LoVo (cell line): Measurements from ENCODE around the gene EPHB2.
"Not testable (repeated sequence)": the region's sequence is repeated elsewhere in the genome, so short reads cannot be mapped to it uniquely, and the experiment has no call there.

Experiments used
- DNase-seq: peaks from one replicate; pipeline ENCODE4 v3.0.0-alpha.2; 2016; ENCODE audit warnings: low spot score

Gene EPHB2

DNA sequence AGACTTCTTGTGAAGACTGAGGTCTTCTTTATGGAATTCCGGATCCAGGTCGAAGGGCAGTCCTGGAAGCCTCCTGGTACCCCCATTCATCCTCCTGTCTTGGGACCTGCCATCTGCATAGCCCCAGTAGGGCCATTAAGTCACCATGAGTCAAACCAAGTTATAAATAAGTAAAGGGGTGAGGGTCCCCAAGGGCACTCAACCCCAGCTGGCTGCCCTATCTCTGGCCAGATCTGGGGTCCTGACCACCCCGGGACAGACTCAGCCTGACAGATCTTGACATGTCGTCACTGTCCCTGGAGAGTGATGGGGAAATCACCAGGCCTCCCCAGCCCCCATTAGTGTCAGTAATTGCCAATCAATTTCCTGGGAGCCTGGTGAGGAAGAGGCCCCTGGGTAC, 108.7 kb downstream of the EPHB2 start:
- no peak for DNase-seq

DNA sequence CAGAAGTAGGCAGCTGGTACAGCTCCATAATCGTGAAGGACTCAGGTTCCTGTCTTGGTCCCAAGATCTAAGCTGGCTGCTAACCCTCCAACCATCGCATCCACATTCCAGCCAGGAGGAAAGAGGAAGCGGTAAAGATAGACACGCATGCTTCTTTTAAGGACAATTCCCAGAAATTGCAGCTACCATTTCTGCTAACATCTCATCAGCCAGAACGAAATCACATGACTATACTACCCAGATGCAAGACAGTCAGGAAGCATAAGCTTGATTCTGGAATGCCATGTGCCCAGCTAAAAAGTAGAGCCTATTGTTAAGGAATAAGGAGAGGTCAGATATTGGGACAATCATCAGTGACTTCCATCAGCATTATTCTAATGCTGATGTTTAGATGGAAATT, 110.4 kb downstream of the EPHB2 start:
- DNase-seq = no peak

DNA sequence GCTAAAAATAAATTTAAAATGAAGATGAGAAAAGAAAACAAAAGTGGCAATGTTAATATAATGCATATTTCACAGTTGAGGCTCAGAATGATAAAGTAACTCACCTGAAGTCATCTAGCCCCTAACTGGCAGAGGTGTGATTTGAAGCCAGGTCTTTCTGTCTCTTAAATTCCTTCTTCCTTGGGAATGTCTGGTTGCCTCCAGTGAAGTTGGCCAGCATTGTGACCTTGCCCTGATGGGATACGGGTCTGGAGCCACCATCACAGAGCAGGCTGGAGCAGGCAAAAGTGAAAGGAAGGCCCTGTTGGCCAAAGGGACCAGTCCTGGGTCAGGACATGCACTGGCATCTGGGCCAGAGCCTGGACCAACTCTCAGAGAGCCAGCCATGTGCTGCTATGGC, 111.7 kb downstream of the EPHB2 start:
- DNase-seq = no peak

DNA sequence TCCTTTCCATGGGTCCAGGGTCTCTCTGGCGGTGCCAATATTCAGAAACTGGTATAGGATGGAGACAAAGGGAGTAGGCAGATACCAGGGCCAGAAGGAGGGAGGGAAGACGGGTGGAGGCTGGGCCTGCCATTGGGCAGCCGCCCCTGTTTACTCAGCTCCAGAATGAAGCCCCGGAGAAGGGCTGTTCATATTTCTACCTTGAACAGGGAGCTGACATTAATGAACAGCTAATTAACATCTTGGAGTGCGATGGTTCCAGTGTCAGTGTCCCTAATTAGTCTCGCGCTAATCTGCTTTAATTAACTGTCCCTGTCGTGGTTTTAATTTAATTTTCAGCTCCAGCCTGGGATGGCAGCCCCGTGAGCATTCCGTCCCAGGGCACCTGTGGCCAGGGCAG, 113.8 kb downstream of the EPHB2 start:
- no peak for DNase-seq

DNA sequence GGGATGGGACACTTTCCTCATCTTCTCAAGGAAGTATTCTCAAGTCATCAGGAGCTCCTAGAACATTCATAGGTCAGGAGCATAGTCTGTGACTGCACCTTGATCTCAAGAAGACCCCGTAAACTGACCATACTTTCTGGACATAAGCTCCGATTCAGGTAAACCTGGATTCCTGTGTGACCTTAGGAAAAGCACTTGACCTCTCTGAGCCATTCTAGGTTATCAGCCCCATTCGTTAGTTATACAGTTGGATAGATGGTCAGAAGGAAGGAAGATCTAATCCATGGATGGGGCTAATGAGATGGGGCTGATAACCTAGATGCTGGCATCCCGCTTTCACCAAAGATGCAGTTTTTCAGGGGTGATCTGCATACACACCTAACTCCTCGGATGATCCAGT, 114.3 kb downstream of the EPHB2 start:
- DNase-seq = no peak

DNA sequence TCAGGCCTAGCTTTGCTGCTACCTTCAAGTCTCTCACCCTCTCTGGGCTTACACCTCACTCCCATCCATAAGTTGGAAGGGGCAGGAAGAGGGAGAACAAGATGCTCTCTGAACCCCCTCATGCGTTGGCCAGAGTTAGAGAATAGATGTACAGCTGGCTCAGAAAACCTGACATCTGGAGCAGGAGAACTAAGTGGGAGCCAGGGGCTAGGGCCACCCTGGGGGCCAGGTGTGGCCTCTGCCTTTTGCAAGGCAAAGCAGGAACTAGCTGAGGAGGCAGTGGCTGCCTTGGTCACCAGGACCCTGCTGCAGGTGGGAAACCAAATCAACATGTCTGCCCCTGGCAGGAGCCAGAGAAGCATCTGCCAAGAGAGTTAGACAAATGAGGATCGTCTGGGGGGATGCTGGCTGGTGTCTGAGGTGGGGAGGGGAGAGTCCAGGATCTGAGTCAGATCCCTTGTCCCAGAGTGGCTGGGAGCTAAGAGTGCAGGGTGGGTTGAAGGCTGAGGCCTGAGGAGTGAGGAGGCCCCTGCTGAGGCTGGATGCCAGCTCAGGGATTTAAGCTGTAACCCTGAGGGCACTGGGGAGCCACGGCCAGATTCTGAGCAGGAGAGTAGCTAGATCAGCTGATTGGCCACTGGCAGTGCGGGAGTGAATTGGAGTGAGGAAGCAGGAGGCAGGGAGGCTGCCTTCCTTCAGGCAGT, 115.0 kb downstream of the EPHB2 start:
- DNase-seq = no peak

DNA sequence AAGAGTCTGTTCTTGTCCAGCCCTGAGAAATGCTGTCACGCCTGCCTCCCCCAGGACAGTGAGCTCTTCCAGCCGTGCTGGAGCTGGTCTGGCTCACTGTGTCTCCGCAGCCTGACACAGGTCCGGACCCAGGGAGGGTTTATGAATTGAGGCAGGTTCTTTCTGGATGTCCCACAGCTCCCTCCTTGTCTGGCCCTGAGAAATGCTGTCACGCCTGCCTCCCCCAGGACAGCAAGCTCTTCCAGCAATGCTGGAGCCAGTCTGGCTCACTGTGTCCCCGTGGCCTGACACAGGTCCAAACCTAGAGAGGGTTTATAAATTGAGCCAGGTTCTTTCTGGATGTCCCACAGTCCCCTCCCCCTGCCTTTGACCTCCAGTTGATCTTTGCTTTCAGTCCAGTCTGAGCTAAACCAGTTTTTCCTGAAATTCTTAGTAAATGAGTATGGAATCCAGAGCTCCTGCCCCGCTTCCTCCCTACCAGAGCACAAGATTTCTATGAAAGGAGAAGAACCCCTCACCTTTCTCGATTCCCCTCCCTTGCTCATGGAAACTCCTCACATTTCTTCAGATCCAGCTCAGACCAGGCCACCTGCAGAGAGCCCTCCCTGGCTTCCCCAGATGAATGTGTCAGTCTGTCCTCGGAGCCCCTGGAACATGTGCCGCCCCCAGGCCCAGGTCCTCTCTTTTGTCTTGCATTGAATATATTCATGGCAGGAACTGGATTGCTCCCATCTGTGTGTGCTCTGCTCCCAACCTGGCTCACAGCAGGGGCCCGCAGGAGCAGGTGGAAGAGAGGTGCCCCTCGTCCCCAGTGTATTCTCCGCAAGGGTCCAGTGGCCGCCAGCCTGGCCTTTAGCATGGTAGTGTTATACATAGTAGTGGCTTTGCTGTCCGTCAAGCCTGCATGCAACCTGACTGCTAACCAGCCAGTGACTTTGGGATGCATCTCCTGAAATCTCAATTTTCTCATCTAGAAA, 116.3 kb downstream of the EPHB2 start:
- DNase-seq = no peak

DNA sequence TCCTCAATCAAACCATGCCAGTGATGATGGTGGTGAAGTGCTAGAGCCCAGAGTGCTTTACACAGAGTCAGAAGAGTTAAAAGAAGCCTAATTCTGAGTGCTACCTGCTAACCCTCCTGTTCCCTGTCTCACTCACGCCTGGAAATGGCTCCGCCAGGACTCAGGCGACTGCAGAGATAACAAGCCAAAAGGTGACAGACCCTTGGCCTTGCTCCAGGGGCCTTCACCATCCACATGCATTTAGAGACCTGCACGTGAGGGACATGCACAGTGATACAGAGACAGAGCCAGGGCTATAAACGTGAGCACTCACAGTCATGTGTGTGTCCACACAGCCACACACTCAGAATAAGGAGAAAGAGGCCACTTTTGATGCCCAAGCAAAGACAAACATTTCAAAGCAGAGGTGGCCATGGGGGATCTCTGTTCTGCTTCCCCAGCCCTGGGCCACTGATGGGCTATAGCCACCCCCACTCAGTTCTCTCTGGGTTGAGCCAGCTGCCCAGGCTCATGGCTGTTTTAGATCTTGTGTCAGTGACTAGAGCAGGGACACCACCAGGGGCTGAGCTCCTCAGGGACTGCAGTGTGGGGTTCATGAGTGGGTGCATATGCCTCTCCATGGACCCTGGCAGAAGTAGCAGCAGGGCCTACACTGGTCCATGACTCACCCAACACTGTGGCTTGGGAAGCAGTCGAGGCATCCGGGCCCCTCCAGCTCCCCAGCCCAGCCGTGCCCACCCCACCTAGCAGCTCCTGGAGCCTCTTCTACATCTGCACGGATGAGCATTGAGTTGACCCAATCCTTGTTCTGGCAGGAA, 117.2 kb downstream of the EPHB2 start:
- DNase-seq = no peak

DNA sequence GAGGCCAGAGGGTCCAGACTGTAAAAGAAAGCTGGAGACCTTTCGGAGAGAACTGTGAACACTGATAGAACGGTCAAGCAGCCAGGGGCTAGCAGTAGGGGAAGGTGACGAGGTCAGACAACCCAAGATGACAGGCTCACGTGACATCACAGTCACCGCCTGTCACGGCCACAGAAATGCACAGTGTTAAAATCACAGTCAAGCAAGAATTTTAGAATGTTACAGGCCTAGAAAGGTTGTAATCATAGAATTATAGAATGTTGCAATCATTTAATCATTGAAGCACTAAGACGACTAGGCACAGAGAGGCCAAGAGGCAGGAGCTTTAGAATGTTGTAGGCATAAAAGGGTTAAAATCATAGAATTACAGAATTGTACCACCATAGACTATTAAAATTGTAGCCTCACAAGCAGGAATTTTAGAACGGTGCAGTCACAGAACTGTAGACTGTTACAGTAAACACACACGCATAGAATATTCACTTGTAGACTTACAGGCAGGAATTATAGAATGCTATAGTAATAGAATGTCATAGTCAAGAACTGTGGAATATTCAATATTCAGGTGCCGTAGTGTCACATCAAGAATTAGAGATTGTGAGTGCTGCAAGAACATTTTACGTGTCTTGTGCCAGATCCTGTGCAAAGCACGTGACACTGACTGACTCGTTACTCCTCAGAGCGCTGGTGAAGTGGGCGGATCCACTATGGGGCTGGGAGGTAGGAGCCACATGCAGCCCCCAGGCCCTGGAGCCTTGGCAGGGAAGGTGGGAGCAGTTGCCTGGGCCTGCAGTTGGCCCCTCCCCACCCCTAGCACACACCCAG, 118.1 kb downstream of the EPHB2 start:
- DNase-seq = no peak

DNA sequence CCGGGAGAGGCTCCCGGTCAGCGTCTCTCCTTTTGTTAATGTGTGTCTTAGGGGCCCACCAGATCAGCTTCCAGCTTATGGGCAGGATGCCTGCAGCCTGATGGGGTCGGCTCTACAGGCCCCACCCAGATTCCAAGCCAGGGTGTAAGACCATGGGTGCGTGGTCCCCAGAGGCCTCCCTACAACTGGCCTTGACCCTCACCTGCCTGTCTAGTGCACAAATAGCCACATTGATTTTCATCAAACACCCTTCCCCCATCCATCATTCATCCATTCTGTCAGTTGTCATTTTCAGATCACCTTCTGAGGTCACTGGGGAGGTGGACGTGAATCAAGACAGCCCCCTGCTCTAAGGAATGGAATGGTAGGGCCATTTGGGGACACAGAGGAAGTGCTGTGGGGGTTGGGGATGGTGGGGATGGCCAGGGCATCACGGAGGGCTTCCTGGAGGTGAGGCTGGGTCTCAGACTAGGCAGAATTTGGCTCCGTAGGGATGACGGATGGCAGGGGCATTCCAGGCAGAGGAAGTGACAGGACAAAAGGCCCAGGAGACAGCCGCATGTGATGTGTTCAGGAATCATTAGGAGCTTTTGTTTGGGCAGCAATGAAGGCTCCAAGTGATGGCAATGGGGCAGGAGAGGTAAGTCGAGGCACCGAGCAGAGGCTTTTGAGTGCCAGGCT, 118.8 kb downstream of the EPHB2 start:
- DNase-seq = no peak

DNA sequence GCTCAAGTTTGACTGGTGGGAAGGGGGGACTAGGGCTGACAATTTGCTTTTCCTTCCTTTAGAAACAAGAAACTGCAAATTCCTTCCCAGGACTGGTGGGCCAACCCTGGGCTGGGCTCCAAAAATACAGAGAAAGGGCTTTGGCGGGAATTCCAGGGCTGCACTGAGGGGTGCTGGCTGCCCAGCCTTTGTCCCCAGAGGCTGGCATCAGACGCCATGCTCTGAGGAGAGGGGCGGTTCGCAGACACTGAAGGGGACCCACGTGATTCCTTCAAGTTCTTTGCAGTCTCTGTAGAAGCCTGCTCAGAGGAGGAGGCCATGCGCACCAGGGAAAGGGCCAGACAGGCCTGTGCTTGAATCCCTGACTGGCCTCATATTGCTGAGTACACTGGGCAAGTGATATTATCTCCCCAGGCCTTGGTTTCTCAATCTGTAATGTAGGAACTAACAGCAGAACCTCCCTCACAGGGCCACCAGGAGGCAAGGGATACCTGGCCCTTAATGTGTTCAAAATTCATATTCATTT, 119.5 kb downstream of the EPHB2 start:
- DNase-seq = no peak

DNA sequence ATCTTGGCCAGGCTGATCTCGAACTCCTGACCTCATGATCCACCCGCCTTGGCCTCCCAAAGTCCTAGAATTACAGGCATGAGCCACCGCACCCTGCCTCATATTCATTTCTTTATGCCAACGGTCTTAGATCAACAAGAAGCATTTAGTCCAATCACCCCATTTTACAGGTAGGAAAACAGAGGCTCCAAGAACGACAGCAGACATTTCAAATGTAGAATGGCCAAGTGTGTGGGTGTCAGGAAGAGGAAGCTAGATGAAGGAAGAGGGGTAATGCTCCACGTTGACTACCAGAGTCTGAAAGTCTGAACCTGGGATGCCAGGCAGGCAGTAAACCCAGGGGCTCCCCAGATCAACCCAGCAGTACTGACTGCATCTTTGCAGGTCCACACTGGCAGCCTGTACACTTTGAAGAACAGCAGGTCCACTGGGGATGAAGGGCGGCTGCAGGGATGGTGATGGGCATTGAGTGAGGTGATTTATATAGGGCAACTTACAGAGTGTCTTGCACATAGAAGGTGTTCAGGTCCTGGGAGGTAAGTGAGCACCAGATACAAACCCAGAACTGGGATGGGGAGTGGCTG, 120.2 kb downstream of the EPHB2 start:
- no peak for DNase-seq

DNA sequence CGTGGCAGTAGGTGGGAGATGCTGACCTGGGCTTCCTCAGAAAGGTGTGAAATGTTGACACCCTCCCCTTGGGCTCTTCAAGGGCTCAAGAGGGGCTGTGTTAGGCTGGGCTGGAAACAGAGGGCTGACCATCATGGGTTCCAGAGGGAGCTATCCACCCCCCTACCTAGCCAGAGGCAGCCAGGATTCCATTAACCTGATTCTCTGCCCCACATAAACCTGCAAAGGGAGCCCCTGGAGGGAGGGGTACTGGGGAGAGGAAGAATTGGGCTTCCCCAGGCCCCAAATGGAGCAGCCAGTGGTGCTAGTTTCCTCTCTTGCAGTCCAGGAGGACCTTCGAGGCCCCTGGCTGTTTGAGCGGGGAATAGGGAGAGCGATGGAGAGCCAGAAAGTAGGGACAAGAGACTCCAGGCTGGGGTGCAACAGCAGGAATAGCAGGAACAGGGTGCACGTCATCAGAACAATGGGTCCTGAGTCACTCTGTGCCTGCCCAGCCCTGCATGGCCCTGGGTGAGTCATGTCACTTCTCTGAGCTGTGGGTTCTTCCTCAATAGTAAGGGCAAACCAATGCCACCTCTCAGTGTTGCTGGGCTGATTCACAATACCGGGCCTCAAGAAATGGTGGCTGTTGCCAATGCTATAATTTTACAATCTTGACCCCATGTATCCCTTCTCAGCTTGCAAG, 121.2 kb downstream of the EPHB2 start:
- DNase-seq = peak; percentile 78

DNA sequence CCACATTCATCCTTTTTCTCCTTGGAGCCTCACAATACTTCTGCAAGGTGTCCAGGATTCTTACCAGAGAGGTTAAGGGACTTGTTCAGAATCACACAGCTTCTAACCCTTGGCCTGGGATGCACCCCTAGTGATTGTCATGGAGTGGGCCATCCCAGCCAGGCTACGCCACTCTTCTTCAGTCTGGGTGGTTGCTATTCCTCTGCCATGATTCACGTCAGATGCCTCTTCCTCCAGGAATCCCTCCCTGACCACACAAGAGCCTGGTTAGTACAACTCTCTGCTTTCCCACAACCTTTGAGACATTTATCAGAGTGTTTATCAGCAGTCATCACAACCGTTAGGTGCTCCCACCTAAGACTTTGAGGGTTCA, 121.8 kb downstream of the EPHB2 start:
- DNase-seq = peak; percentile 1

DNA sequence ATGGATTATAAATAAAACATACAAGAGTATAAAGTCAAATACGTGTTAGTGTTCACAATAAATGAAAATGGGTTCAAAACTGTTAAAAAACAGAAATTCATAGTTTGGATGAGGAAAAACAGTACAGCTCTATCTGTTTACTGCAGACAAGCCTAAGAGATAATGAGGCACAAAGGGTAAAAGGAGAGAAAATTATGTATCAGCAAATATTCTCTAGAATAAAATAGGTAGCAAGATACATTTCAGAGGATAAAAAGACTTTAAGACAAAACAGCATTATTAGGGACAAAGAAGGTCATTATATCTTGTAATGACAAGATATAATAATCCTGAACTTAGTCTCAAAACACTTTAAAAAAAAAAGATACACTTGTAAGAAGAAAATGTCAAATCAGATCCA, 123.1 kb downstream of the EPHB2 start:
- DNase-seq = no peak

DNA sequence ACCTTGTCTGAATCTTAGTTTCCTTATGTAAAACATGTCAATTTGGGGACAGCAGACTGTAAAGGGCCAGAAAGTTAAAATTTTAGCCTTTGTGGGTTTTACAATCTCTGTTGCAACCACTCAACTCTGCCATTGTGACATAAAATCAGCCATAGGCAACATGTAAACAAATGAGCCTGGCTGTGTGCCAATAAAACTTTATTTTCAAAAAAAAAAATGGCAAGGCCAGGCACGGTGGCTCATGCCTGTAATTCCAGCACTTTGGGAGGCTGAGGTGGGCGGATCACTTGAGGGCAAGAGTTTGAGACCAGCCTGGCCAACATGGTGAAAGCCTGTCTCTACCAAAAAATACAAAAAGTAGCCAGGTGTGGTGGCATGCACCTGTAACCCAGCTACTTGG, 123.8 kb downstream of the EPHB2 start:
- not testable (repeated sequence) for DNase-seq

DNA sequence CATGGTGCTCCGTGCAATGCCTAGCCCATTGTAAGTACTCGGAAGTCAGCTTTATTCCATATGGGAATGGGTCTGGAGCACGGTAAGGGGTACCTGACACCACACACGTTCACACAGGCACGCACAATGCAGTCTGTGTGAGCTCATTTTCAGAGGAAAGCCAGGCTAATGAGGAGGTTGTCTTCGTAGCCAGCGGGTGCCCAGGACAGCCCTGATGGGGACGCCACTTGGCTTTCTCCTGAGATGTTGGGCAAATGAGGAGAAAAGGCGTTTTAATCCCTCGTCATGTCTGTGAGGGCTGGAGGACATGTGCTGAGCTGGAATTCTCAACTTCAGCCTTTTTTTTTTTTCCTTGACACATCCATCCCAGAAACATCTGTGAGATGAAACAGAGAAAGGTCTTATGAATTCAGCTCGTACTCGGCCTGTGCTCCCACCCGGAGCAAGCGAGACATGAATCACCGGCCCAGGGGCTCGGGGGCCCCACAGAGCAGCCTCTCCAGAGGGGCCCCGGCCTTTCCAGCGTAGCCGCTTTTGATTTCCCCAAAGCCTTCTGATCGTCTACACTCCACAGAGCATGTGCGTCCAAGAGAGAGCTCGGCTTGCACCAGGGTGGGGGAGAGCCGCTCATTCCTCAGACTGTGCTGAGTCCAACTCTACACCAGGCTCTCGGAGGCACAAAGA, 125.1 kb downstream of the EPHB2 start:
- DNase-seq = no peak

DNA sequence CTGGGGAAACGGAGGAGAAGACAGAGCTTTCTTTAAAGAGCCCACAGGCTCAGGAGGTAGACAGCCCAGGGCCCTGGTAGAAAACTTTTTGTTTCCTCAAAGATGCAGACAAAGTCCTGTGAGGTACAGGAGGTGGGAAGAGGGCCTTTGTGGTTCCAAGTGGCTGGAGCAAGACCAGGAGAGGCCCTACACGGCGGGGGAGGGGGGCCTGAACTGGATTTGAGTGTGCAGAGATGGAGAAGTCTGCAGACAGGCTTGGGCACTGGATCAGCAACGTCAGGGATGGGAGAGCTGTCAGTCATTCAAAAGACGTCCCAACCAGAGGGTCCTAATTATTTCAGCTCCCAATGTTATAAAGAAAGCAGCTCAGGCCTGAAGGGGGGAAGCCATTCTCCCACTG, 126.2 kb downstream of the EPHB2 start:
- no peak for DNase-seq

DNA sequence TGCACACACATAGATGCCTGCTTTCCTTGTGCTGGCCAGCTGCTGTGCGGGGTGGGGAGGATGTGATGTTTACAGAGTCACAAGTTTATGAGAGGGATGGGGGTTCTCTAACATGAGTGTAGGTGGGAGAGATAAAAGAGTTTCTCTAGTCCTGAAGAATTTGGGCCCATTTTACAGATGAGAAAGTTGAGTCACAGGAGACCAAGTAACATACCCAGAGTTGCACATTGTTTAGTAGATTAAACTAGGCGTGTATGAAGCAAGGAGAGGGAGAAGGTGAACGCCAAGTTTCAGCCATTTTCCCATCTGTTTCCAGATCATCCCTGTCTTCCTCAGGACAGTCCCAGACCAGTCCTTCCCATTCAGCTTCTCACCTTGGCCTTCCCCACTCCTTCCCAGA, 126.7 kb downstream of the EPHB2 start:
- DNase-seq = no peak
